ENCODE results near the gene DBN1. TPM values are rescaled to one million over a fixed set of nuclear protein-coding genes. Genes with fewer than 3 reads are reported as not detected.

The DBN1 gene
- total and polyA plus RNA-seq, 2 of the 8 experiments (the other 6 are each of a cell fraction or from before 2014, with no cell fraction given) = 168 to 333 TPM

DNA sequence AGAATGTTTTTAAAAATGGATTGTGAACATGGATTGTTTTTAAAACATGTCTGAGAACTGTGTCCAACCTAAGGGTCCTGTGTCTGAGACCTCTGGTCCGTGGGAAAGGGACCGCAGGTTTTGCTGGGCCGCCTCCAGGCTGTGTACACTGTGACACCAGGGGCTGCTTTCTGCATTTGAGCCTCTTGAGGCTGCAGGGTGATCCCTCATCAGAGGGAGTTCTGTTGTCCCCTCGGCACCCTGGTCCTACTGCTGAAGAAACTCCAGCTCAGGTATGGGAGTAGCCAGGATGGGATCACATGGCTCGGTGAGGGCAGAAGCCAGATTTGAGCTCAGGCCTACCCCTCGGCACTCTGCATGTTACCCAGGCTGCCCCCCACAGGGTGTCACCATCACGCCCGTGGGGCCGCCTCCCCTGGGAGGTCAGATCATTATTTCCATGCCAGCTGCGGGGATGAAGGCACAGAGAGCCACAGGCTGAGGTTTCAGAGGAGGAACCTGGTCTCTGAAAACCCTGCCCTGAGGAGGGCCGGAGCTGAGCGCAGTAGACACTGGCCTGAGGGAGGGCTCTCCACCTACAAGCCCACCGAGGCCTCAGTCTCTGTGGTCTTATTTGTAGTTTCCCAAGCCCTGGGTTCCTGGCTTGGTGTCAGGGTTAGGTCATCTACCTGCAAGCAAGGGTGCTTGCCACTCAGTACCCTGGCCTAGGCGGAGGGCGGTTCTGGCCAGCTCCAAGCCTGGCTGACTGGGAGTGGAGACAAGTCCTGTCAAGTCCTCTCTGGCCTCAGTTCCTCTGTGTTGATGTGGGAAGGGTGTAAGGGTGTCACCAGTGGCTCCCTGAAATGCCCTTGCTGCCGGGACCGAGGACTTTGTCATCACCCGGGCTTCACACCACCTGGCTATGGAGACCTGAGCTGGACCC, 24.0 kb downstream of the DBN1 start:
- ChIA-PET POLR2A (ENCODE audit: partially characterized antibody) (interaction anchor here (0.6 to 67.5 kb wide), 13 partner anchors 20 to 317 kb away, joined by 3 to 3349 read pairs (median 17); partner anchors contain the start of genes DBN1, DOK3, GRK6 and PDLIM7), CTCF (ENCODE audit: partially characterized antibody) (interaction anchor here (1.1 to 23.6 kb wide), 14 partner anchors 8 to 141 kb away, joined by 3 to 430 read pairs (median 10); partner anchors contain the start of genes F12, GRK6, PFN3 and PRR7)
- TF ChIP-seq BRCA1 (IDR thresholded peaks at IDR 0.05; ENCODE audit: low read depth, low read length) = no peak
- no peak for TF ChIP-seq HDAC2 (IDR thresholded peaks at IDR 0.05; ENCODE audit: borderline replicate concordance in 1 of 2, low read depth in 2 of 2, low read length in 2 of 2)
- H3K79me2 ChIP-seq (ENCODE audit: control insufficient read depth in 1 of 2, insufficient read depth in 2 of 2, low read length in 2 of 2) = no peaks in the 10 kb centered on the region
- 87% methylated on average over 16 of the region's 18 CpGs; no CpG with 5 or more reads in 1 of the 2 experiments for WGBS, 2 experiments (ENCODE audit: extremely low coverage in 1 of 2, insufficient coverage in 1 of 2, insufficient read length in 1 of 2, insufficient replicate concordance in 2 of 2, low coverage in 1 of 2, low lambda C conversion rate in 2 of 2, missing lambda C conversion rate in 1 of 2)
- H3K4ac ChIP-seq (replicated peaks; ENCODE audit: insufficient read length, low read depth, low read length) = no peak overlapping the region
- H3K4me3 ChIP-seq (ENCODE audit: extremely low read depth in 1 of 4, insufficient read depth in 2 of 4, low read depth in 3 of 4, low read length in 4 of 4) = no peak overlapping the region
- H2BK20ac ChIP-seq (ENCODE audit: low read length) = no peak overlapping the region
- no peaks in the 10 kb centered on the region for H3K9me3 ChIP-seq (ENCODE audit: insufficient read depth in 2 of 2, low read depth in 1 of 2, low read length in 1 of 2)
- H2BK12ac ChIP-seq (ENCODE audit: low read depth, low read length) = 0 out of 2 replicates have a peak overlapping the region, but pooled peaks have one; percentile 39
- no peaks in the 10 kb centered on the region for H3K36me3 ChIP-seq (ENCODE audit: control insufficient read depth in 2 of 4, insufficient read depth in 4 of 4, low read length in 3 of 4)
- H3K18ac ChIP-seq (ENCODE audit: extremely low read depth, low read length) = no peak overlapping the region
- no peak overlapping the region for H2AFZ ChIP-seq (ENCODE audit: low read length)
- H2BK120ac ChIP-seq (replicated peaks; ENCODE audit: low read depth, low read length) = no peak overlapping the region
- H3K9ac ChIP-seq (replicated peaks in 1 of 4; ENCODE audit: extremely low read depth in 1 of 4, low read depth in 3 of 4, low read length in 3 of 4) = no peak overlapping the region
- peaks cover 15% of the 10 kb centered on the region for H3K23me2 ChIP-seq (ENCODE audit: low read depth, low read length)
- H4K8ac ChIP-seq (ENCODE audit: extremely low read depth, insufficient read depth, low read length) = no peak overlapping the region
- no peak overlapping the region for H3K27ac ChIP-seq (ENCODE audit: low read depth, low read length)
- no peak overlapping the region for H3K56ac ChIP-seq (replicated peaks; ENCODE audit: insufficient read length, low read depth, low read length)
- H3K23ac ChIP-seq (ENCODE audit: insufficient read length) = no peak overlapping the region
- no peak overlapping the region for H3K14ac ChIP-seq (ENCODE audit: insufficient read length)
- no peak overlapping the region for H4K5ac ChIP-seq (ENCODE audit: insufficient read length, low read depth, low read length)
- no peak for DNase-seq (ENCODE audit: low read depth in 1 of 2, low spot score in 2 of 2)
- peaks cover 0 to 19% (median 12%) of the 10 kb centered on the region in 4 experiments; a peak in 5 of 7 replicates for H3K27me3 ChIP-seq (replicated peaks in 1 of 4; ENCODE audit: control insufficient read depth in 3 of 4, extremely low read depth in 1 of 4, insufficient read depth in 3 of 4, low read length in 3 of 4)
- no peak overlapping the region for H2BK5ac ChIP-seq (ENCODE audit: low read depth, low read length)
- FAIRE-seq = no peak
- no peak overlapping the region for H4K91ac ChIP-seq (replicated peaks; ENCODE audit: insufficient read length, low read length)
- H3K4me2 ChIP-seq (ENCODE audit: insufficient read depth in 1 of 2, low read depth in 2 of 2, low read length in 2 of 2) = no peak overlapping the region
- H4K20me1 ChIP-seq (replicated peaks in 1 of 2; ENCODE audit: control insufficient read depth in 1 of 2, insufficient read depth in 2 of 2, low read length in 2 of 2) = peaks cover 3 to 7% of the 10 kb centered on the region in 2 experiments
- H3K4me1 ChIP-seq (replicated peaks in 1 of 4; ENCODE audit: control insufficient read depth in 3 of 4, insufficient read depth in 4 of 4, low read length in 3 of 4) = peaks cover 0 to 39% (median 19%) of the 10 kb centered on the region in 4 experiments; a peak in 6 of 7 replicates
- 0 out of 2 replicates have a peak overlapping the region, but pooled peaks have one; percentile 16 for H2BK15ac ChIP-seq (ENCODE audit: low read length)
- peak overlapping the region; percentile 72; the same call in 1 of the 2 replicates for H2AK5ac ChIP-seq (ENCODE audit: low read depth, low read length)
- no peaks in the 10 kb centered on the region; the same call in none of the 2 replicates for H3K79me1 ChIP-seq (ENCODE audit: low read depth, low read length)
